Measurements from ENCODE around the gene PTX4. TPM values are rescaled to one million over a fixed set of nuclear protein-coding genes. Genes with fewer than 3 reads are reported as not detected.

PTX4 gene
- total RNA-seq, result 1.9 TPM in 1 of 2 replicates, not detected in the other

GRCh38 chr16:1488619-1489018 lies at the start of gene PTX4:
Gene PTX4 (minus strand): TSS chr16:1488944. CDS start chr16:1488909, 35 bp downstream.

GRCh38 chr16:1533443-1533951 lies 44.8 kb upstream of the PTX4 start, which contains the start of gene TMEM204:
Gene TMEM204 (plus strand): TSS chr16:1533666. CDS start chr16:1534276, 610 bp downstream.

GRCh38 chr16:1492923-1493745 lies 4.4 kb upstream of the PTX4 start, which contains the start of gene TELO2:
Gene TELO2 (plus strand): TSS chr16:1493360. CDS start chr16:1494282, 922 bp downstream.

GRCh38 chr16:1474796-1475551 lies 13.8 kb downstream of the PTX4 start, which contains the start of gene CLCN7:
Gene CLCN7 (minus strand): TSS chr16:1475028. CDS start chr16:1474974, 54 bp downstream.

GRCh38 chr16:1443980-1444729 lies 44.6 kb downstream of the PTX4 start, which contains the start of gene CCDC154:
Gene CCDC154 (minus strand): TSS chr16:1444556. CDS start chr16:1444322, 234 bp downstream.

Other genes starting within 250 kb of the PTX4 start
- not detected in 2 replicates for gene TPSAB1, start 248.2 kb downstream of the PTX4 start, total RNA-seq
- gene TPSD1, start 232.9 kb downstream of the PTX4 start, total RNA-seq, result not detected in 2 replicates
- gene UBE2I, start 179.3 kb downstream of the PTX4 start, total RNA-seq, result 34.5 and 67.3 TPM in 2 replicates
- 0.09 and 0.12 TPM in 2 replicates for gene BAIAP3, start 155.3 kb downstream of the PTX4 start, total RNA-seq
- 77.6 and 105 TPM in 2 replicates for gene TSR3, start 137.1 kb downstream of the PTX4 start, total RNA-seq
- 43.7 and 70.5 TPM in 2 replicates for gene GNPTG, start 137.0 kb downstream of the PTX4 start, total RNA-seq
- gene UNKL, start 74.2 kb downstream of the PTX4 start, total RNA-seq, result 8.8 and 14.0 TPM in 2 replicates
- gene UQCC4, start 68.2 kb downstream of the PTX4 start, total RNA-seq, result 12.9 and 22.3 TPM in 2 replicates
- not detected in 2 replicates for gene PERCC1, start 57.9 kb downstream of the PTX4 start, total RNA-seq
- 0.26 and 0.58 TPM in 2 replicates for gene CCDC154, start 44.4 kb downstream of the PTX4 start, total RNA-seq
- 64.2 and 80.8 TPM in 2 replicates for gene CLCN7, start 13.9 kb downstream of the PTX4 start, total RNA-seq
- gene TELO2, start 4.4 kb upstream of the PTX4 start, total RNA-seq, result 14.7 and 19.1 TPM in 2 replicates
- gene TMEM204, start 44.7 kb upstream of the PTX4 start, total RNA-seq, result 18.1 and 32.6 TPM in 2 replicates
- gene IFT140, start 123.1 kb upstream of the PTX4 start, total RNA-seq, result 14.0 and 18.4 TPM in 2 replicates
- 7.0 and 7.2 TPM in 2 replicates for gene CRAMP1, start 123.4 kb upstream of the PTX4 start, total RNA-seq
- gene JPT2, start 189.3 kb upstream of the PTX4 start, total RNA-seq, result 34.8 and 38.2 TPM in 2 replicates
- gene MAPK8IP3, start 217.3 kb upstream of the PTX4 start, total RNA-seq, result 21.0 and 35.7 TPM in 2 replicates